Measurements from ENCODE around the gene GNB3.
A peak's percentile ranks its signal among the peaks of the same experiment; 100 is the strongest.

Gene GNB3

GRCh38 chr12:6824901-6825381 lies 15.8 kb upstream of the GNB3 start:
- H2AFZ ChIP-seq (ENCODE audit: low read length): no peak overlapping the region
- no peaks in the 10 kb centered on the region for H3F3A ChIP-seq (ENCODE audit: insufficient read depth, low read length)
- TF ChIP-seq EZH2phosphoT487 (IDR thresholded peaks at IDR 0.05; ENCODE audit: low read length): no peak; the same call in 1 of the 2 replicates
- no peak for TF ChIP-seq EZH2 (optimal IDR thresholded peaks at IDR 0.05; ENCODE audit: low read depth, low read length)
- no peak for TF ChIP-seq CTCF (IDR thresholded peaks at IDR 0.05; ENCODE audit: low read length)
- peak overlapping the region; percentile 13; the same call in 1 of the 2 replicates for H3K4me2 ChIP-seq (ENCODE audit: low read depth, low read length)
- no peak for DNase-seq
- no peak overlapping the region for H3K4me3 ChIP-seq (ENCODE audit: low read length)
- H4K20me1 ChIP-seq (ENCODE audit: insufficient read depth, low read length): no peaks in the 10 kb centered on the region
- peaks cover 4% of the 10 kb centered on the region; the same call in 1 of the 2 replicates for H3K4me1 ChIP-seq (ENCODE audit: low read length)
- no peaks in the 10 kb centered on the region for H3K36me3 ChIP-seq (replicated peaks; ENCODE audit: insufficient read depth, low read length)
- peaks cover 93% of the 10 kb centered on the region for H3K27me3 ChIP-seq (replicated peaks; ENCODE audit: insufficient read depth, low read length)
- no peak overlapping the region for H3K27ac ChIP-seq (ENCODE audit: low read length)
- H3K9me3 ChIP-seq (replicated peaks; ENCODE audit: insufficient read depth, low read length): no peaks in the 10 kb centered on the region
- H3K79me2 ChIP-seq (ENCODE audit: low read length): no peaks in the 10 kb centered on the region
- no peaks in the 10 kb centered on the region for H3K9me2 ChIP-seq (replicated peaks; ENCODE audit: insufficient read depth, low read length)
- no peak overlapping the region for H3K9ac ChIP-seq (ENCODE audit: low read length)

- DNase-seq: peak; percentile 63
- Histone ChIP-seq H3K9me2 (replicated peaks; ENCODE audit: insufficient read depth, low read length) (no peaks in the 10 kb centered on the region), H3K9me3 (replicated peaks; ENCODE audit: insufficient read depth, low read length) (no peaks in the 10 kb centered on the region), H3K4me2 (ENCODE audit: low read depth, low read length) (peak overlapping the region; percentile 13; the same call in 1 of the 2 replicates), H3F3A (ENCODE audit: insufficient read depth, low read length) (no peaks in the 10 kb centered on the region), H3K4me3 (ENCODE audit: low read length) (no peak overlapping the region), H4K20me1 (ENCODE audit: insufficient read depth, low read length) (no peaks in the 10 kb centered on the region), H3K36me3 (replicated peaks; ENCODE audit: insufficient read depth, low read length) (no peaks in the 10 kb centered on the region), H3K9ac (ENCODE audit: low read length) (no peak overlapping the region), H3K27me3 (replicated peaks; ENCODE audit: insufficient read depth, low read length) (peaks cover 93% of the 10 kb centered on the region), H3K27ac (ENCODE audit: low read length) (no peak overlapping the region), H3K4me1 (ENCODE audit: low read length) (peaks cover 4% of the 10 kb centered on the region; the same call in 1 of the 2 replicates), H2AFZ (ENCODE audit: low read length) (no peak overlapping the region), H3K79me2 (ENCODE audit: low read length) (no peaks in the 10 kb centered on the region)
- TF ChIP-seq EZH2 (optimal IDR thresholded peaks at IDR 0.05; ENCODE audit: low read depth, low read length) (no peak), EZH2phosphoT487 (IDR thresholded peaks at IDR 0.05; ENCODE audit: low read length) (no peak), CTCF (IDR thresholded peaks at IDR 0.05; ENCODE audit: low read length) (peak; percentile 87)
Measured at GRCh38 chr12:6825398-6826124, 15.2 kb upstream of the GNB3 start.

DNA sequence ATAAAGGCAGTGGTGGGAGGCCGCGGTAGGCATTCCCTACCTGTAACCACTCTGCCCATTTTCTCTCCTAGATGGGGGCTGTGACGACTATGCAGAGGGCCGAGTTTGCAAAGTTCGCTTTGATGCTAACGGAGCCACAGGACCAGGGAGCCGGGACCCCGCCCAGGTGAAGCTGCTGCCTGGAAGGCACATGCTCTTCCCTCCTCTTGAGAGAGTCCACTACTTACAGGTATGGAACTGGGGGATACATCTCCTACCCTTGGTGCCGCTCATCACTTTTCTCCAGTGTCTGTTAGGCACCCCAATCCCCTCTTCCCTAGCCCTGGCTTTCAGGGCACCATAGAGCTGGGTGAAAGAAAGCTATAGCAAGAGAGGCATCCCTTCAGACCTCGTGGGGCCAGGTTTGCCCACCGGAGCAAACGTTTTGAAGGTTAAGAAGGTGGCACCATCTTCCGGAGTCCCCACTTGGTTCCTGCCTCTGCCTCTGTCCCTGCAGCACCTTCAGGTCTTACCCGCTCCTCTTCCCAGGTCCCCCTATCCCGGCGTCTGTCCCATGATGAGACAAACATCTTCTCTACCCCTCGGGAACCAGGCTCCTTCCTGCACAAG lies 14.5 kb upstream of the GNB3 start:
- Histone ChIP-seq H3K4me3 (ENCODE audit: low read length) (no peak overlapping the region), H3K36me3 (replicated peaks; ENCODE audit: insufficient read depth, low read length) (no peaks in the 10 kb centered on the region), H3K9ac (ENCODE audit: low read length) (no peak overlapping the region), H3K79me2 (ENCODE audit: low read length) (no peaks in the 10 kb centered on the region), H3K9me3 (replicated peaks; ENCODE audit: insufficient read depth, low read length) (no peaks in the 10 kb centered on the region), H2AFZ (ENCODE audit: low read length) (no peak overlapping the region), H3K27ac (ENCODE audit: low read length) (no peak overlapping the region), H4K20me1 (ENCODE audit: insufficient read depth, low read length) (no peaks in the 10 kb centered on the region), H3F3A (ENCODE audit: insufficient read depth, low read length) (no peaks in the 10 kb centered on the region), H3K27me3 (replicated peaks; ENCODE audit: insufficient read depth, low read length) (peaks cover 93% of the 10 kb centered on the region), H3K4me2 (ENCODE audit: low read depth, low read length) (no peak overlapping the region), H3K9me2 (replicated peaks; ENCODE audit: insufficient read depth, low read length) (no peaks in the 10 kb centered on the region), H3K4me1 (ENCODE audit: low read length) (peaks cover 4% of the 10 kb centered on the region; the same call in 1 of the 2 replicates)
- no peak for DNase-seq
- no peak for TF ChIP-seq EZH2phosphoT487 (IDR thresholded peaks at IDR 0.05; ENCODE audit: low read length)
- TF ChIP-seq EZH2 (optimal IDR thresholded peaks at IDR 0.05; ENCODE audit: low read depth, low read length): no peak
- no peak for TF ChIP-seq CTCF (IDR thresholded peaks at IDR 0.05; ENCODE audit: low read length)
